T-helper 1 cell (primary cell): ENCODE results near the gene ANO4.

ENCODE experiments used
- DNase-seq, 5 donors: peaks; one replicate each; pipeline ENCODE4 v3.0.0-alpha.2; 2012 to 2020

ANO4 gene

DNA sequence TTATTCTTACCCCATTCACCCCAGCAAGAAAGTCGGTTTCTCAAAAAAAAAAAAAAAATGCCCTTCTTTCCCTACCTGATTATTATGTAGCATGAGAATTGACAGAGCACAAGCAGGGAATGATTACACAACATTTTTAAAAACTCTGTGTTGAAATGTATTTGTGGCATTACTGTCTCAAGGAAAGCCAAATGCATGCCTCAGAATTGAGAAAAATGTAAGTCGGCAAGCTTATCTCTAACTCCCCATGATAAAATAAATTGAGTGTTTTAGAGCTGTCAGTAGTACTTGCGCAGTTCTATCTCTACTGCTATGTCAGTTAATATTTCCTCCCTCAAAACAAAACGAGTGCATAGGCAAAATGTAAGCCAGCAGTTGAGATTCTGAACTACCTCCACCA, 25.7 kb downstream of the ANO4 start:
- no peak for DNase-seq

DNA sequence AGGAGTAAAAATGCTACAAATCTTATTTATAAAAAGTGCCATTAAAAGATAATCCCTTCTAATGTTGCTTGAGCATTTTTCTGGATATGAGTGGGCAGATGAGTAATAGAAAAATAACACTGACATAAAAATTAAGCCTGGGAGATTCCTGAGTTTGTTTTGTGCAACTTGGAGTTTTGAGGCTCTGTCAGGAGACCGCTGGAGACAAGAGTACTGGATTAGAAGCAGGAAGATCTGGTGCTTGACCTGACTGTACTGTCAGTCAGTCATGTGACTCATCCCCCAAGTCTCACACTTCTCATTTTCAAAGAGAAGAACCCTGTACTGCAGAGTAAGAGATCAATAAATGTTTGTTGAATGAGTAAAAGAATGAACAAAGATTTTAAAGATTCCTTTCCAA, 29.4 kb downstream of the ANO4 start:
- no peak for DNase-seq

DNA sequence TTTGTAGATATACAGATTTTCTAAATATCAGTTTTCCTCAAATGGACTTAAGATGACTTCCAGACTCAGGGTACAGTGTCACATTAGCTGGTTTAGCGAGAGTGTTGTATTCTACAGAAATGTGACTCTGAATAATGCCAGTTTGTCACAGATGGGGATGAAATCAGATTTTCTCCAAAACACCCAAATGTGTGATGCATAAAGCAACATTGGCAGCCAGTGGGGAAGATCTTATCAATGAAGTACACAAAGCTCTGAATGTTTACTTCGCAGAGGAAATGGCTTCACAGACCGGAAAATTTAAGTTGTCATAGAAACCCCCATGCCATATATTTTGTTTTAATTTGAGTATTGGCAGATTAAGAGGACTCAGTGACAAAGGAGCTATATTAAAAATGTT, 29.9 kb downstream of the ANO4 start:
- DNase-seq: no peak

DNA sequence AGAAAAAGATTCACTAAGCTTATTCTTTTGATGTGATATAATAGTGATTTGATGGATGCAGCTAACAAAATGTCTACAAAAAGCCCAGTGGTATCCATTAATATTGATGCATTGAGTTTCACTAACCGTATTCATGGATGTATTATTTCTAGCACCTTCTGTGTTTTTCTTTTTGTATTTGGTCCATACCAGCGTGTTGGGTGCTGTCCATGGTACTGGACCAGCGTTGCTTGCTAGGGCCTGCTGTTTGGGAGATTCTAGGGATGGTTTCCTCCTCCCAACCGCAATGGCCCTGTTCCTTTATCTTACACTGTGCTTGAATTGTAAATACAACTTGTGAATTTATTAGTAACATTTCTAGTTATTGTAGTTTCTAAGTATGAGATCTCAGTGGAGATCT, 31.7 kb downstream of the ANO4 start:
- peak in 1 of 5 donors; percentile 4 for DNase-seq

DNA sequence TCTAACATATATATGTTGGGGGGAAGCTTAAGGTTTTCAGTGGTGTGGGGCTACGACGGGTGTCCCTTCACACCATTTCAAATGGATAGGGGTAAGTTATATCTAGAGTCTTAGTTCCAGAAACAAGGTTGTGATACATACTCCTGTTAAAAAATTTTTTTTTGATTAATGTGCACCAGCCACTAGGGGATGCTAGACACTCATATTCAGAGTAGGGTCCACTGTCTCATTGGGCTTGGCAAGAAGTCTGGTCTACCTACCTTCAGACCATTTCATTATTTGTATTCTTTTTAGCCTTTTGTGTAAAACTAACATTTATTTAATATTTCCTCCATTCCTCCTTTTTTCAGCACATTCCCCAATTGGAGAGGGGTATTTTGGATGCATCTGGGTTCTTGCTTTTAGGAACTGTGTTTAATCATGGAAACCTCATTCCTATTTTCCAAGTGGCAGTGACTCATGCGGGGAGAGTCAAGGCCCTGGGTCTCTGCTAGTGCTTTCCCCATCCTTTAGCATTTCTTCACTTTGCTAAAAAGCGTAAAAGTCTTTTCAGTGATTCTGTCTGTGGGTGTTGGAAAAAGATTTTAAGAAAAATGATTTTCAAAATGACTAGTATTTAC, 33.4 kb downstream of the ANO4 start:
- DNase-seq: peak in 1 of 5 donors; percentile 2

DNA sequence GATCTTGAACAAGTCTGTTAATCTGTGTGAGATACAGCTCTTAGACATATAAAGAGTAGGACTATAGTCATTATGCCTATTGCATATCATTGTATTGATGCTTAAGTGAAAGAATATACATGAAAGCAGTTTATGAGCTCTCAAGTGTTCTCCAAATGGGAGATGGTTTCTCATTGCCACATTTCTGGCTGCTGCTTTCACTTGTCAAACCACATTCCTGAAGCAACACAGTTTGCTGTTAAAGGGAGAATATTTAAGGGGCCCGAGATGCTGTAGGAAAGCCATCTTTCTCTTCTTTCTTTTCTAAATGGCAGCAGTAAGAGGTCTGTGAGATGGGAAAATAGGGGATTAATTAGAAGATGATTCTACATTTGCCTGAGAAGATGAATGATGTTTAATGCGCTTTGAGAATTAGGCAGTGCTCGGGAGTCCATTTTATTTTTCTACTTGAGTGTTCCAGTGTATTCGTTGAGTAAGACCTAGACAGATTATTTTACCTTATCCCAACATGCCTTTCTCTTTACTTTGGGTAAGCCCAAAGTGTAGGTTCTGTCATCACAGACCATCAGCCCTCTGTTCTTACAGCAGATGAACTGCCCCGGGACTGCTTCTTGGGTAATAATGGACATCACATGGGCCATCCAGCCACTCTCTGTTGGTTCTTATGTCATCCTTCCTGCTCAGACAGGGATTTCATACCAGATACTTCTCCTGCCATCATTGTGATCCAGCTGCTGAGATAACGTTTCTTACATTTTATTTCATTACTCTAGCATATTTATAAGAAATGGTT, 35.6 kb downstream of the ANO4 start:
- DNase-seq: no peak

DNA sequence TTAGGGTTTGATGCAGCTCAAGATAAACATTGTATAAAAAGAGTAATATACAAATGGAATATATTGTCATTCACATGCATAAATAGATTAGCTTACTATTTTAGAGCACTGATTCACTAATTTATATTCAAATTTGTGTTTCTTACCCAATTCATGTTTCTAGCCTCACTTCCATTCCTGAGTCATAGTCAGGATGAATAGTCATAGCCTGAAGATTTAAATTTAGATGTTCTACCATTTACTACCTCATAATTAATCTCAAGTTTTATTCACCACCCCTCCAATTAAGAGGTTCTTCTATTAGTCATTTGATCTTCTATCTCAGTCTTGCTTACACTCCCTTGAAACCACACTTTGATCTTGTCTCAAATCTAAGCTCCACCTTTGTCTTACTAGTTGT, 38.7 kb downstream of the ANO4 start:
- no peak for DNase-seq

DNA sequence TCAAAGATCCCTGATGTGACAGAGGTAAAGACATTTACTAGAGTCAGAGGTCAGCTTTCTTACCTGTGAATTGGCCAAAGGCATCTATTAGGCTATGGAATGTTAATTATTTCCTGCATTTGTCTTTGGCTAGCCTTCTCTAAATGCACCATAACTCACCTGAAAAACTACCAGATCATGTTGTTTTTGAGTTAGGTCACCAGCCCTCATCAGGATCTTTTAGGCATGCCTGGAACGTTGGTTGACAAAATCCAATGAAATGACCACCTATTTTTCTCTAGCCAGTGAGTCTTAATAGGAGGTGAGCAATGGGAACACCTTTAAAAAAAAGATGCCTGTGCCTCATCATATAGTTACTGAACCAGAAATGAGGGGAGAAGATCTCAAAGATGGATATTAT, 46.2 kb downstream of the ANO4 start:
- no peak for DNase-seq

DNA sequence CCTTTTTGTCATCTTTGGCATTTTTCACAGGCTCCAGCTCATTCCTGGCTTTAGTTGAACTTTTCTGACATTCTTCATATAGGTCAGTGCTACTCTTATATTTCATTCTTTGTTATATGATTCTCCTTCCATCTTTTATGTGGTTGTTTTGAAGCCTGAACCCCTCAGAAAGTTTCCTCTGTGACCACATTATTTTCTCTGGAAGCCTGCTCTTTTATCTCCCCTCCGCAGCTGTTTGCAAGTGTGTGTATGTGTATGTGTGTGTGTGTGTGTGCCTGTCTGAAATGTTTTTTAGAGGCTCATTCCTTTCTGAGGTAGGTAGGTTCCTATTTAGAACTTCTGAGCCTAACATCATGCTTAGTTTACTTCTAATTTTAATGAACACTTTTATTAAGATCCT, 47.6 kb downstream of the ANO4 start:
- DNase-seq: no peak

DNA sequence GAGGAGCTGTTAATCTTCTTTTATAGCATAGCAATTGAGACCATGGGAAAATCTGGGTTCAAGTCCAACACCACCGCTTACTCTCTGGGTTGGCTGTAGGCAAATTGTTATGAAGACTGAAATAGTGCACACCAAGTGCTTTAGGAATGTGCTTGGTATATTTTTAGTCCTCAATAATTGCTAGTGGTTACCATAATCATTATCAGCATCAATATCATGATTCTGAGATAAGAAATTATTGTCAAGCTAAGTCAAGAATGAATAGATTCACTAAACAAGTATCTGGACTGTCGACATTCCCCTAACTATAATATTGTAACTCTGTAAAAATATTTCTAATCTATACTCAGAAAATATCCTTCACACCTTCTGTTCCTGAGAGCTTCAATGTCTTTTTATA, 48.5 kb downstream of the ANO4 start:
- no peak for DNase-seq

DNA sequence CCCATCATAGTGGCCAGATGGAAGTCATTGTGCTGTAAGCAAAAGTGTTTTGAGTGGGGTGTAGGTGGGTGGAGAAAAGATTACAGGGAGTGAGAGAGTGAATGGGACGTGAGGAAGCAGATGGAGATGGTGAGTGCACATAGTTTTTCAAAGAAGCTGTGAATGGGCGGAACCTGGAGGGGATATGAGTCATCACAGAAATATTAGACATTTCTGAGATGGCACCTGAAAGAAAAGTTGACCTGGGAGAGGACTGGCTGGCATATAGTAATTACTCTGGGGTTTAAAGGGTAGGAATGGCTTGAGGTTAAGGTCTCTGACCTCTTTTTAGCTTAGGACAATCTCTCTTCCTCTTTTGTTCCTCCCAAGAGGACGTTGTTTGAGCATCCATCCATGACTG, 50.5 kb downstream of the ANO4 start:
- no peak for DNase-seq

DNA sequence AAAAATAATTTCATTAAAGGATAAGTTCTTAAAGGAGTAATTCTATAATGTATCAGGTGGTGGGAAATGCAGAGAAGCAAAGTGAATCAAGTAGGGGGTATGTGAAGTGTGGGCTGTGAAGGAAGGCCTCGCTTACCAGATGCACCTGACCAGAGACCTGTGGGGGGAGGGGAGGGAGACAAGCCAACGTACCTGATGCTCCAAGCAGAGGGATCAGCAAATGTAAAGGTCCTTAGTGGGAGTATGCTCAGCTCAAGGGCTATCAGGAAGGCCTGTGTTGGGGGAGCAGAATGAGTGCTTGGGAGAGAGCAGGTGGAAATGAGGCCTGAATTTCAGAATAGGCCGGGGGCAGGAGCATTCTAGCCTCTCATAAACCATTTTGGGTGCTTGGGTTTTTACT, 57.1 kb downstream of the ANO4 start:
- DNase-seq: no peak

DNA sequence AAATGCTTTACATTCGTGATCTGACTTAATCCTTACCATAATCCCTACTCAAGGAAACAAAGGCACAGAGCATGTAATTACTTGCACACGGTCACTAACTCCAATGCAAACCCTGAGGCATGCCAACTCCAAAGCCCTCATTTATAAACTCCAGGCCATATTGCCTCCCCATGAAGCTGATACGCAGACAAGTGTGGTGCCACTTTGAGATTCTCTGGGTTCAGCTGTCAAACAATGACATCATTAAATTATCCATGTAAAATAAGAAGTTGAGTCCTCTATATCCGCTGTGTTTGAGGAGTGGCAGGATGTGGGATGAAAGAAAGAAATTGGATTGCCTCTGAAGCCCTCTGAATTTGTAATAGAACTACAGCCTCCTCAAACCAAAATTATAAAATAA, 62.8 kb downstream of the ANO4 start:
- no peak for DNase-seq

DNA sequence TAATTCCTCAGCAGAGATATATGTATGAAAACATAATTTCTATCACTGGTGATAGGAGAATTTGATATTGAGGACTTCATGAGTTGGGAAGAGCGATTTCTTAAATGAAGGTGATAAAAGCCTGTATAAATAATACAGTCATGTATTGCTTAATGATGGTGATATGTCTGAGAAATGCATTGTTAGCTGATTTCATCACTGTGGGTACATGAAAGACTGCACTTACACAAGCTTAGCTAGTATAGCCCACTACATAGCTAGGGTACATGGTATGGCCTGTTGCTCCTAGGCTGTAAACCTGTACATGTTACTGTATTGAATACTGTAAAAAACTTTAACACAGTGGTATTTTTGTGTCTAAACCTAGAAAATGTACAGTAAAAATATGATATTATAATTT, 63.4 kb downstream of the ANO4 start:
- DNase-seq: no peak

DNA sequence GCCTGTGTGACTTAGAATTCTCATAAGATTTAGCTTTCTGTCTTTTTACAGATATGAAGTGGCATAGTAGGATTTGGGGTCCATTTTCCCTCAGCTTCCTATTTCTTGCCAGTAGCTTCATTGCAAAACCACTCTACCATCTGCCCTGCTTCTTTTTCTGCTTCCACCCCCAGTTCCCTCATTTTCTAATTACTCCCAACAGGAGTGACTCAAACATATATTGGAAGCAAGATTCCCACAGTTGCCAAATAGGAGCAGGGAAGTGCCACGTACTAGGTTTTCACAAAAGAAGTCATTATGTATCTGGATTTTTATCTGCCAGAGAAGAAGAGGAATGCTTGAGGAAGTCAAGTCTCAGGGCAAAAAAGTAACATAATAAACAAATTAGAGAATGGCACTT, 64.1 kb downstream of the ANO4 start:
- no peak for DNase-seq

DNA sequence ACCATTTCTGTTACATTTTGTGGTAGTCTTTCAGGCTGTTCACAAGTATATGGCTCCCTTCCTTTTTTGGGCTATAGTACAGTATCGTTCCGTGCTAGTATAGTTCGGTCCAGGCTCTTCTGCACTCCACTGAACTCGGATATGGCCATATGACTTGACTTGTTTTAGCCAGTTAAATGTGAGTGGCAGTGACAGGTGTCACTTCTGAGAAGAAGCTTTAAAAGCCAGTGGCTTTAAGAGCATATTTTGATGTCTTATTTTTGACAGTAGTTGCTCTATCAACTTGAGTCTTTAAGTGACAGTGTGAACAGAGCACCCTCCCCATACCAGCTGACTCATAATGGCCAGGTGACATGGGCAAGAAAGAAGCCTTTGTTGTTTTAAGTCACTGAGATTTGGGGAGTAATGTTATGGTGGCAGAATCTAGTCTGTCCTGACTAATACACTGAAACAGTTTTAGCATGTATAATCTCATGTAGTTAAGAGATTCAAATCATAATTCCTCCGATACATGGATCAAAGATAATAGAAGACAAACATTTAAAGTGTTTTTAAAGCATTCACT, 64.6 kb downstream of the ANO4 start:
- no peak for DNase-seq

DNA sequence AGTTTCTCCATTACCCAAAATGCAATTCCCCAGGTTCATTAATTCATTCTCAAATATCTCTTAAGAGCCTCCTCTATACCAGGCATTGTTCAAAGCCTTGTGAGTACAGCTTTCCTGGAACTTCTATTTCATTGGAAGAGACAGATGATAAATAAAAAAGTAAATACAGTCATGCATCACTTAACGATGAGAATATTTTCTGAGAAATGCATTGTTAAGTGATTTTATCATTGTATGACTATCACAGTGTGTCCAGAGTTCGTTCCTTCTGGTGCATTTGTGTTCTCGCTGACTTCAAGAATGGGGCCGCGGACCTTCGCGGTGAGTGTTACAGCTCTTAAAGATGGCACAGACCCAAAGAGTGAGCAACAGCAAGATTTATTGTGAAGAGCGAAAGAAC, 66.0 kb downstream of the ANO4 start:
- no peak for DNase-seq

DNA sequence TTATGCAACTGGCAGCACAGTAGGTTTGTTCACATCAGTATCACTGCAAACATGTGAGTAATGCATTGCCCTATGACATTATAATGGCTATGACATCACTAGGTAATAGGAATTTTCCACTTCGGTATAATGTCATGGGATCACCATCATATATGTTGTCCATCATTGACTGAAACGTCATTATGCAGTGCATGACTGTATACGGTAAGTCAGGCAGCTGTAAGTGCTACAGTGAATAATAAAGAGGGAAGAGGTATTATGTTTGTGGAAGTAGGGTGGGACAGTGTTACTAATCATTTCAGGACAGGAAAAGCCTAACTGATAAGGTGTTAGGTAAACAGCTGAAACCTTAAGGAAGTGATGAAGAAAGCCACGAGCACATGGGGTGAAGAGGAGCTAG, 68.1 kb downstream of the ANO4 start:
- DNase-seq: no peak

DNA sequence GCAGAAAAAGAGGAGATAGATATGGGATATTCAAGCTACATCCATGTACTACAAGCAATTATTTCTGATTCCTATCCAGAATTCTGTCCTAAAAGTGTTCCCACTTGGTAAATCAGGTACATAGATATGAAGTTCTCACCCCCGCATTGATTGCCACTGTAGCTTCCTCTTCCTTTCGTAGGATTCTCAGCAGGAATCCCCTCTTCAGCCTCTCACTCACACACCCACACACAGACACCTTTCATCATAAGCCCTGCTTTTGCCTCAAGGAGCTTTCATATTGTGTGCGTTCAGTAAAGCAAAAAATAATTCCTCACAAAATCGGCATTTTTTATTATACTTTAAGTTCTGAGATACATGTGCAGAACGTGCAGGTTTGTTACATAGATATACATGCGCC, 69.8 kb downstream of the ANO4 start:
- DNase-seq: no peak

DNA sequence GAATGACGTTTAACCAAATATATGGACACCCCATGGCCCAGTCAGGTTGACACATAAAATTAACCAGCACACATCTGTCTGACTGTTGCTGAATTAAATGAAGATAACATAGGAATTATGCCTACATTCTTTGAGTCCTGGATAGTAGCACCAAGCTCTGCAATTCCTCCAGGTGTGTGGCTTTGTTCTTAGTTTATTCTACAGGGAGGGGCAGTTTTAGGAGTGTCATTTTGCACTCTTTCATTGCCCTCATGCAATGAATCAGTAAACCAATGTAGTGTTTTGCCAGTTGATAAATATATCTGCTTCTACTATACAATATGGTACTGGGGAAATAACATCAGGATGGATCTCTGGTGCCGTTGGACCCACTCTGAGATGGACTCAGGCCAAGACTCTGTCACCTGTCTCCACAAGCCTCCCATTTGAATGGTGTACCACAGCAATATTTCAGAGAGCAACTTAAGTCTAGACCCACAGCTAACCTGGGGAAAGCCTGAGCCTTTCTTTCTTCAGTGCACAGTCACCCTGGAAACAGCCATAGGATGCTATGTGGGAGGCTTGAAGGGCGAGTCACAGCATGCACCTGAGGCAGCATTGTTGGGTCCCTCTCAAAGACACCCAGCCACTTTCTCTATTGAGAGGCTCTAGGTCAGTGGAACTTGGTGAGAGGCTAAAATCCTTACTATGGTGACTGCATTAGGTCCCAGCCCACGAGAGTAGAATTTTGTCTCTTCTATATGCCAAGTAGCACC, 73.2 kb downstream of the ANO4 start:
- no peak for DNase-seq

DNA sequence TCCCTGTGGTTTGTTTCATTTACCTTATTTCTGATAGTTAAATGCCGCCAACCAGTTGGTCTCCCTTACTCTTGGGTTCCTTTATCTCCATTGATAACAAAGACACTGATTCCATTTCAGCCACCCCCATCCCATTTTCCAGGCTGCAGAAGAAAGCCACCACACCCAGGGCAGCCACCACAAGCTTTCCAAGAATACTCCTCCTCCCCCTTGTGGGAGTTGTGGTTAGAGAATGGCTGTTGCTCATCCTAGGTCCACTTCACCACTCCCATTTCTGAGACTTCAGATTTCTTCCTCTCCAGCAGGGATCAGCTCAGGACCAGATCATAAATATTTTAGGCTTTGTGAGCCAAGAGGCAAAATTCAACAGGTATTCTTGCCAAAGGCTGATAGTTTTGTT, 73.9 kb downstream of the ANO4 start:
- DNase-seq: no peak

DNA sequence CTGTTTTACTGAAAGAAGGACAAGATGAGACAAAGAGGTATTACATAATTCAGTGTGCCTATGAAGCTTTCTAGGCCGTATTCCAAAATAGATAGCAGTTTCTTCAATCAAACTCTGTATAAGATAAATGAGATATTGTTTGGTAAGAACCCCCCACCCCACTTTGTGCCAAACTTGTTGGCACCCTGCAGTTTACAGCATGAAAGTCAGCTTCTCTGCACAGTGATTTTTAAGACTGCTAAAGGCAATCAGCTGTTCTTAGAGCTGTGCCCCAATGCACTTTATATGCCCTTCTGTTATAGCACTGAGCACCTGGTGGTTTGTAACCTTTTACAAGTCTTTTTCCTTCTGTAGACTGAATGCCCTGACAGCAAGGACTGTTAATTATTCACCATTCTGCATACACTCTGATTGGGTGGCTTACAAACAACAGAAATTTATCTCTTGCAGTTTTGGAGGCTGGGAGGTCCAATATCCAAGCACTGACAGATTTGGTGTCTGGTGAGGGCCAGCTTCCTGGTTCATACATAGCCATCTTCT, 76.7 kb downstream of the ANO4 start:
- no peak for DNase-seq

DNA sequence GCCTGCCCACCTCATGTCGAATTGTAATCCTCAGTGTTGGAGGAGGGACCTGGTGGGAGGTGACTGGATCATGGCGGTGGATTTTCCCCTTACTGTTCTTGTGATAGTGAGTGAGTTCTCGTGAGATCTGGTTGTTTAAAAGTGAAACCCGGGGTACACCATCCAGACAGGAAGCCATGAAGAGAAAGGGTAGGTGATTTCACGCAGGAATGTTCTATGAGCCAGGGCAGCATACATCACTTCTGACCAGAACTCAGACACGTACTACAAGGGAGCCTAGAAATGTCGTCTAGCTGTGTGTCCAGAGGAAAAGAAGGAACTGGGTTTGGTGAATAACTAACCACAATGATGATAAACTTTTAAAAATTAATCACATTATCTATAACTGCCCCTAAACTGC, 80.6 kb downstream of the ANO4 start:
- DNase-seq: no peak

DNA sequence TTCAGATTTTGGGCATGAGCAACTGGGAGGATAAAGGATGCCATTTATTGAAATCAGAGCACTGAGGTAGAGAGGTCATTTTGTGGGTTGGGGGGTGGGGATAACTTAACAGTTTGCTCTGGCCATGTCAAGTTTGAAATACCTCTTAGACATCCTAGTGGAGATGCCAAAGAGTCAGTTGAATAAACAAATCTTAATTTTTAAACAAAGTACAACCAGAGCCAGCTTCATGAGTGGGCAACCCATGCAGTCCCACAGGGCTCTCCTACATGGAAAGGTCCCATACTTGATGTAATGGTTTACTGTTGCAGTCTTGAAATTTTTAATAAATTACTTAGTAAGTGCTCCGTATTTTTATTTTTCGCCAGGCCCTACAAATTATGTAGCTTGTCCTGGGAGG, 81.2 kb downstream of the ANO4 start:
- DNase-seq: no peak
